GM12892 (cell line): ENCODE data around the gene CSNK1D.
"Not testable (repeated sequence)": the region's sequence is repeated elsewhere in the genome, so short reads cannot be mapped to it uniquely, and the experiment has no call there.

ENCODE experiments used
- DNase-seq: peaks from one replicate; pipeline ENCODE4 v3.0.0; 2011; ENCODE audit not compliant: insufficient read length
- FAIRE-seq: peaks from 2 replicates; lab custom pipeline; 2011; peaks lifted over from hg19 to GRCh38; lab: Jason Lieb, UNC
- POLR2A ChIP-seq: IDR thresholded peaks from 2 replicates; pipeline ENCODE4 v1.6.1; 2011; ENCODE audit warnings: low read depth, low read length, control low read depth
- POLR2AphosphoS5 ChIP-seq: IDR thresholded peaks from 2 replicates; pipeline ENCODE4 v1.6.1; 2011; ENCODE audit warnings: low read depth, low read length, control low read depth
- TAF1 ChIP-seq: IDR thresholded peaks from 2 replicates; pipeline ENCODE4 v1.6.1; 2011; ENCODE audit warnings: low read depth, mild to moderate bottlenecking, control low read depth, low read length, borderline replicate concordance

The CSNK1D gene

GRCh38 chr17:82215972-82216300 lies 57.6 kb downstream of the CSNK1D start:
- no peak for DNase-seq
- TF ChIP-seq POLR2AphosphoS5: no peak
- TF ChIP-seq POLR2A: no peak
- TF ChIP-seq TAF1: no peak
- FAIRE-seq: no peak

- FAIRE-seq (no peak), DNase-seq (no peak)
- TF ChIP-seq TAF1 (no peak), POLR2A (no peak), POLR2AphosphoS5 (no peak)
Measured at GRCh38 chr17:82215095-82215971, 58.2 kb downstream of the CSNK1D start.

GRCh38 chr17:82214012-82214628 lies 59.4 kb downstream of the CSNK1D start:
- TF ChIP-seq TAF1 (no peak), POLR2AphosphoS5 (no peak), POLR2A (no peak)
- FAIRE-seq: no peak

GRCh38 chr17:82213251-82214011 lies 60.1 kb downstream of the CSNK1D start:
- peak; percentile 59 for DNase-seq
- no peak for TF ChIP-seq POLR2AphosphoS5
- TF ChIP-seq TAF1: no peak
- no peak for TF ChIP-seq POLR2A
- FAIRE-seq: peak; percentile 67

More at GRCh38 chr17:82214012-82214628, 59.4 kb downstream of the CSNK1D start:
- no peak for DNase-seq

- DNase-seq (peak; percentile 97), FAIRE-seq (peak; percentile 88)
- TF ChIP-seq POLR2A (peak; percentile 53; the same call in 1 of the 2 replicates), TAF1 (peak; percentile 70), POLR2AphosphoS5 (no peak)
Measured at GRCh38 chr17:82212331-82213250, 60.9 kb downstream of the CSNK1D start, which contains the start of gene CCDC57. Gene CCDC57 (minus strand): TSS chr17:82212842. CDS start chr17:82201944, 10,898 bp downstream.

- FAIRE-seq, DNase-seq: not testable (repeated sequence)
Measured at GRCh38 chr17:82210655-82211054, 62.8 kb downstream of the CSNK1D start.

- FAIRE-seq: peak; percentile 66
- no peak for TF ChIP-seq TAF1
- TF ChIP-seq POLR2A: peak; percentile 89
- TF ChIP-seq POLR2AphosphoS5: peak; percentile 85
Measured at GRCh38 chr17:82205720-82206508, 67.6 kb downstream of the CSNK1D start.

GRCh38 chr17:82204831-82205719 lies 68.4 kb downstream of the CSNK1D start:
- TF ChIP-seq TAF1: no peak
- no peak for TF ChIP-seq POLR2AphosphoS5
- no peak for TF ChIP-seq POLR2A
- FAIRE-seq: no peak
- no peak for DNase-seq

More at GRCh38 chr17:82205720-82206508, 67.6 kb downstream of the CSNK1D start:
- DNase-seq: peak; percentile 83

GRCh38 chr17:82203920-82204319 lies 69.6 kb downstream of the CSNK1D start:
- FAIRE-seq (no peak), DNase-seq (no peak)
- TF ChIP-seq TAF1: no peak
- no peak for TF ChIP-seq POLR2A
- TF ChIP-seq POLR2AphosphoS5: no peak
